WTC11 (cell line): Measurements from ENCODE around the gene MFSD12.

ENCODE experiments used
- ARID4B ChIP-seq: sonication (generic); formaldehyde crosslinking; IDR thresholded peaks from 2 replicates; pipeline ENCODE4 v1.8.0; 2023; ENCODE audit warnings: missing genetic modification reagents, mild to moderate bottlenecking, borderline replicate concordance
- CTCF ChIP-seq: fragments of 200-600 bp; IDR thresholded peaks from 2 replicates; pipeline ENCODE4 v1.8.0; 2022; ENCODE audit warnings: antibody characterized with exemption
- HMGXB4 ChIP-seq: sonication (generic); formaldehyde crosslinking; IDR thresholded peaks from 2 replicates; pipeline ENCODE4 v1.8.1; 2023; ENCODE audit warnings: mild to moderate bottlenecking, moderate library complexity, missing genetic modification reagents
- NR2C2 ChIP-seq: sonication (generic); formaldehyde crosslinking; IDR thresholded peaks from 2 replicates; pipeline ENCODE4 v1.8.0; 2022; ENCODE audit warnings: mild to moderate bottlenecking, missing genetic modification reagents

GRCh38 chr19:3504735-3505134 is 52.7 kb downstream of the MFSD12 start:
- TF ChIP-seq CTCF (no peak), NR2C2 (CRISPR knock-in tag) (no peak), HMGXB4 (no peak), ARID4B (CRISPR knock-in tag) (no peak)
